ENCODE results near the gene OR5K3. TPM values are rescaled to one million over a fixed set of nuclear protein-coding genes. Genes with fewer than 3 reads are reported as not detected.
"Not testable (repeated sequence)": the region's sequence is repeated elsewhere in the genome, so short reads cannot be mapped to it uniquely, and the experiment has no call there.

Gene OR5K3
- total RNA-seq, 4 donors from 2014 or later = not detected

DNA sequence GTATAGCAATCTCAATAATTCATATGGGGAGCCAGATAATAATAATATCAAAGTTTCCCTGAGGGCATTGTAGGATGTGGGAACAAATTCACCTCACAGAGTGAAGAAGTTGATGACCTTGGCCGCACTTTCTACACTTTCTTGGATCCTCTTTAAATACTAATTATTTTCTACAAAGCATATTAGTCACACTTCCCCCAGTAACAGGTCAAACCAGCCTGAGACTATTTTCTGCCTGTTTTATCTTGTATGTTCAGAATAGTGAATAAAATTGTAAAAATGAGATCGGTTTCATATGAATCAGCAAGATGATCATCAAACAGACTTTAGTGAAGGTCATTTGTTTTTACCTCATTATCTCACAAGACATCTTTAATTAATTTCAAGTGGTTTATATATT is 2.3 kb upstream of the OR5K3 start:
- TF ChIP-seq POLR2A (IDR thresholded peaks at IDR 0.05) = no peak
- TF ChIP-seq, protein P1, sequence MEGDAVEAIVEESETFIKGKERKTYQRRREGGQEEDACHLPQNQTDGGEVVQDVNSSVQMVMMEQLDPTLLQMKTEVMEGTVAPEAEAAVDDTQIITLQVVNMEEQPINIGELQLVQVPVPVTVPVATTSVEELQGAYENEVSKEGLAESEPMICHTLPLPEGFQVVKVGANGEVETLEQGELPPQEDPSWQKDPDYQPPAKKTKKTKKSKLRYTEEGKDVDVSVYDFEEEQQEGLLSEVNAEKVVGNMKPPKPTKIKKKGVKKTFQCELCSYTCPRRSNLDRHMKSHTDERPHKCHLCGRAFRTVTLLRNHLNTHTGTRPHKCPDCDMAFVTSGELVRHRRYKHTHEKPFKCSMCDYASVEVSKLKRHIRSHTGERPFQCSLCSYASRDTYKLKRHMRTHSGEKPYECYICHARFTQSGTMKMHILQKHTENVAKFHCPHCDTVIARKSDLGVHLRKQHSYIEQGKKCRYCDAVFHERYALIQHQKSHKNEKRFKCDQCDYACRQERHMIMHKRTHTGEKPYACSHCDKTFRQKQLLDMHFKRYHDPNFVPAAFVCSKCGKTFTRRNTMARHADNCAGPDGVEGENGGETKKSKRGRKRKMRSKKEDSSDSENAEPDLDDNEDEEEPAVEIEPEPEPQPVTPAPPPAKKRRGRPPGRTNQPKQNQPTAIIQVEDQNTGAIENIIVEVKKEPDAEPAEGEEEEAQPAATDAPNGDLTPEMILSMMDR (IDR thresholded peaks at IDR 0.05) = no peak
- H3K27me3 ChIP-seq = no peaks in the 10 kb centered on the region
- no peak overlapping the region for H3K4me3 ChIP-seq
- H3K4me1 ChIP-seq = peaks cover 0 to 16% (median 0%) of the 10 kb centered on the region in 3 donors
- DNase-seq = no peak
- no peaks in the 10 kb centered on the region for H3K9me3 ChIP-seq
- no peaks in the 10 kb centered on the region for H3K36me3 ChIP-seq
- 33 to 48% methylated on average over 2 of the region's 2 CpGs for WGBS, 2 donors
- H3K27ac ChIP-seq = no peak overlapping the region
- intact Hi-C loops (cut with DNase I) = no loop called here

- H3K9me3 ChIP-seq = no peaks in the 10 kb centered on the region
- no peak for DNase-seq
- intact Hi-C loops (cut with DNase I) = no loop called here
- peaks cover 0 to 8% (median 0%) of the 10 kb centered on the region in 3 donors for H3K4me1 ChIP-seq
- H3K27ac ChIP-seq = no peak overlapping the region
- no peaks in the 10 kb centered on the region for H3K36me3 ChIP-seq
- H3K4me3 ChIP-seq = no peak overlapping the region
- no peaks in the 10 kb centered on the region for H3K27me3 ChIP-seq
- TF ChIP-seq, protein P1 (IDR thresholded peaks at IDR 0.05) = no peak
These were observed 4.6 kb downstream of the OR5K3 start for GRCh38 chr3:98395101-98395500.

- H3K4me1 ChIP-seq; DNase-seq; H3K36me3 ChIP-seq; intact Hi-C loops (cut with DNase I); H3K27ac ChIP-seq; H3K27me3 ChIP-seq; H3K9me3 ChIP-seq; H3K4me3 ChIP-seq: not testable (repeated sequence)
- 87% methylated on average over 4 of the region's 4 CpGs; no CpG with 5 or more reads in 1 of the 2 donors for WGBS, 2 donors
These were observed 6.0 kb downstream of the OR5K3 start for GRCh38 chr3:98396482-98396881.

DNA sequence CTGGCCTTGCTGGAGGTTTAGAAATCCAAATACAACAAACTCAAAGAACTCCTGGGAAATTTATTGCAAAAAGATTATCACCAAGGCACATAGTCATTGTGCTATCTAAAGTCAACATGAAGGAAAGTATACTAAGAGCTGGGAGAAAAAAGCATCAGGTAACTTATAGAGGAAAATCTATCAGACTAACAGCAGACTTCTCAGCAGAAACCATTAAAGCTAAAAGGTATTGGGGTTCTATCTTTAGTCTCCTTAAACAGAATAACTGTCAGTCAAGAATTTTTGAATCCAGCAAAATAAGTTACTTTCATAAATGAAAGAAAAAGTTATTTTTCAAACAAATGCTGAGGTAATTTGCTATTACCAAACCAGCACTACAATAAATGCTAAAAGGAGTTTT is 8.0 kb downstream of the OR5K3 start:
- Histone ChIP-seq H3K9me3 (peaks cover 0 to 14% (median 0%) of the 10 kb centered on the region in 3 donors), H3K4me3 (no peak overlapping the region), H3K27me3 (no peaks in the 10 kb centered on the region), H3K4me1 (peaks cover 0 to 8% (median 0%) of the 10 kb centered on the region in 3 donors), H3K27ac (no peak overlapping the region), H3K36me3 (no peaks in the 10 kb centered on the region)
- TF ChIP-seq POLR2A (IDR thresholded peaks at IDR 0.05) = no peak
- TF ChIP-seq, protein P1 (IDR thresholded peaks at IDR 0.05) = no peak
- DNase-seq = no peak
- intact Hi-C loops (cut with DNase I) = no loop called here

DNA sequence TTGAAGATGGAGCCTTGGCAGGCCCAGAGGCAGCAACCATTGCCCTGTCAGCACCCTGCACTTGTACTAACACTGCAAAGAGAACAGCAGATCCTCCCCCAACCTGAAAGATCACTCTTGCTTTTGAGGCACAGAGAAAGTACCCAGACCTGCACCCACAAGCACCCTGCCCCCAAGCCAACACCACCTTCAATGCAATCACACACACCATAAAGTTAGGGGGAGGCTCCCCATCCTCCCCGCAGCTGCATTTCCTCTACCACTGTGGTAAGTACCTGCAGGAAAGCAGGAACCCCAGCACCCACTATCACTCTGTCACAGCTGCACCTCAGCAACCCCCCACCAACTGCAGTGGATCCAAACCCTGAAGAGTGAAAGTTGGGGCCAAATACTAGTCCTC is 12.0 kb downstream of the OR5K3 start:
- TF ChIP-seq, protein P1 (IDR thresholded peaks at IDR 0.05) = no peak
- TF ChIP-seq POLR2A (IDR thresholded peaks at IDR 0.05) = no peak
- H3K4me3 ChIP-seq = no peak overlapping the region
- H3K36me3 ChIP-seq = no peaks in the 10 kb centered on the region
- intact Hi-C loops (cut with DNase I) = no loop called here
- DNase-seq = no peak
- no peaks in the 10 kb centered on the region for H3K4me1 ChIP-seq
- H3K9me3 ChIP-seq = peaks cover 0 to 27% (median 0%) of the 10 kb centered on the region in 3 donors
- no peaks in the 10 kb centered on the region for H3K27me3 ChIP-seq
- H3K27ac ChIP-seq = no peak overlapping the region
- 80% methylated on average over 1 of the region's 1 CpG; no CpG with 5 or more reads in 1 of the 2 donors for WGBS, 2 donors

DNA sequence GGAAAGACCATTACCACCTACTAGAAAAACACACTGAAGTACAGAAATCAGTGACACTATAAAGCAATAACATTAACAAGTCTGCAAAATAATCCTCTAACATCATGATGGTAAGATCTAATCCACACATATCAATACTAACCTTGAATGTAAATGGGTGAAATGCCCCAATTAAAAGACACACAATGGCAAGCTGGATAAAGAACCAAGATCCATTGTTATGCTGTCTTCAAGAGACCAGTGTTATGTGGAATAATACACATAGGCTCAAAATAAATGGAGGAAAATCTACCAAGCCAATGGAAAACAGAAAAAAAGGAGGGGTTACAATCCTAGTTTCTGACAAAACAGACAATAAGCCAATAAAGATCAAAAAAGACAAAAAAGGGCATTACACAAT is 13.5 kb downstream of the OR5K3 start:
- no peak overlapping the region for H3K4me3 ChIP-seq
- TF ChIP-seq POLR2A (IDR thresholded peaks at IDR 0.05) = no peak
- TF ChIP-seq, protein P1 (IDR thresholded peaks at IDR 0.05) = no peak

More for the DNA sequence above, 13.5 kb downstream of the OR5K3 start:
- no peak for DNase-seq
- Histone ChIP-seq H3K27ac (no peak overlapping the region), H3K9me3 (peaks cover 0 to 27% (median 0%) of the 10 kb centered on the region in 3 donors), H3K27me3 (no peaks in the 10 kb centered on the region), H3K4me1 (no peaks in the 10 kb centered on the region), H3K36me3 (no peaks in the 10 kb centered on the region)
- intact Hi-C loops (cut with DNase I) = no loop called here

Measured in esophagus squamous epithelium (tissue), 5 donors.